Activated naive CD4-positive, alpha-beta T cell treated with anti-CD3 and anti-CD28 coated beads for 36 hours (primary cell): Measurements from ENCODE around the gene POLR3E. TPM values are rescaled to one million over a fixed set of nuclear protein-coding genes. Genes with fewer than 3 reads are reported as not detected.
"Not testable (repeated sequence)": the region's sequence is repeated elsewhere in the genome, so short reads cannot be mapped to it uniquely, and the experiment has no call there.

ENCODE experiments used
- CTCF ChIA-PET: fragments of 350-600 bp; sonication (Branson Sonifier 250); formaldehyde crosslinking; loops from one replicate; lab custom pipeline; 2021; ENCODE audit warnings: antibody characterized with exemption; lab: Charles Lee
- DNase-seq: peaks from one replicate; pipeline ENCODE4 v3.0.0-alpha.2; 2020
- H3K27ac Mint-ChIP-seq: one replicate; pipeline ENCODE4 v1.8.0; 2021; ENCODE audit warnings: mild to moderate bottlenecking, mixed read lengths
- H3K27me3 Mint-ChIP-seq: one replicate; pipeline ENCODE4 v1.8.0; 2021; ENCODE audit warnings: low read depth, mixed read lengths
- H3K36me3 Mint-ChIP-seq: one replicate; pipeline ENCODE4 v1.8.0; 2021; ENCODE audit warnings: low read depth, mixed read lengths
- H3K4me1 Mint-ChIP-seq: one replicate; pipeline ENCODE4 v1.8.0; 2021; ENCODE audit warnings: low read depth, mixed read lengths
- H3K4me3 Mint-ChIP-seq: one replicate; pipeline ENCODE4 v1.8.0; 2021; ENCODE audit warnings: mild to moderate bottlenecking, moderate library complexity, mixed read lengths
- H3K9me3 Mint-ChIP-seq: one replicate; pipeline ENCODE4 v1.8.0; 2021; ENCODE audit warnings: mixed read lengths
- intact Hi-C: fragments of 100-400 bp; cut with micrococcal nuclease; formaldehyde crosslinking; loops from one replicate; pipeline ENCODE4 v1.15.1; 2023
- total RNA-seq, 2 experiments: library from RNA; stranded (reverse); gene quantifications; one replicate each; pipeline ENCODE4 v1.2.3, GENCODE V29; 2021

POLR3E gene
- total RNA-seq, 2 experiments from 2014 or later: 72.9 to 74.7 TPM

DNA sequence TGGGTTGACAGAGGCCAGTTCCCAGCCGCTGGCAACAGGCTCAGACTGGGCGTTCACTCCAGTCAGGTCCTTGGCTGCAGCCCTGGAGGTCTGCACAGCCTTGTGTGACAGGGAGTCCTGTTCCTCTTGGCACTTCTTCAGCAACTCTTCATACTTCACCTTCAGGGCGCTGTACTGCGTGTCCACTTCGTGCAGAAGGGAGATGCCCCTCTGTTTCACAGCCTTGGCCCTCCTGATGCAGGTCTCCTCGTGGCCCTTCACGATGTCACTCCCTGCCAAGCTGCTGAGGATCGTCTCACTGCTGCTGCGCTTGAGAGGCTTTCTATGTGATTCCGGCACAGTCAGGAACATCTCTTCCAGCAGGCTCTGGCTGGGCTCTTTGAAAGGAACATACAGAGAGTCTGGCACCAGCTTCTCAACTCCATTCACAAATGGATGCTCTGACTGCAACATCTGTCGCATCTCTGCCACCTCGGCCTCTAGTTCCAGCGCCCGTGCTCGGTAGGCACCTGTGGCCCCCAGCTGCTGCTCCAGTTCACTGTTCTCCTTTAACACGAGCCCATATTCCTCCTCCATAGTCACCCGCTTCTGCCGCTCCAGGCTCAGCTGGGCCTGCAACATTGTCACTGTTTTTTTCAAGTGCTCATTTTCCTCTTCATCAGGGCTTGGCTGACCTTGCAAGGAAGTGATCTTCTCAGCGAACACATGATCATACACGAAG is 50.1 kb downstream of the POLR3E start:
- Mint-ChIP-seq H3K36me3 (peaks cover 61% of the 10 kb centered on the region), H3K4me3 (no peak overlapping the region), H3K9me3 (no peaks in the 10 kb centered on the region), H3K27ac (peak overlapping the region; percentile 74), H3K4me1 (peaks cover 24% of the 10 kb centered on the region), H3K27me3 (no peaks in the 10 kb centered on the region)
- intact Hi-C loops: no loop called here
- CTCF ChIA-PET: no interaction called here
- no peak for DNase-seq

DNA sequence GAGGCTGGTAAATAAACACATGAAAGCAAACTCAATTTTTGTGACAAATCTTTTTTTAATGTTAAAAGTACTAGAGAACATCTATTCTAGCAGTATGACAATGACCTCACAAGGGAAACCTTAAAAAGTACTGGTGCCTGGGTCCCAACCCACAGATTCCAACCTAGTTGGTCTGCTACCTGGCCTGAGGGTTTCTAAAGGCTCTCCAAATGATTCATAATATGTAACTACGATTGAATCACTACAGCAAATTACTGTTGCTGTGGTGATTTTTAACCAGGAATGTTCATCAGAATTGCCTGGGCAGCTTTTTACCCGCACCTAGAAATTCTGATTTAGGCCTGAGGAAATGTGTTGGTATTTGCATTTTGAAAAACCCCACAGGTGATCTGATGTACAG is 51.1 kb downstream of the POLR3E start:
- CTCF ChIA-PET: no interaction called here
- intact Hi-C loops: no loop called here

DNA sequence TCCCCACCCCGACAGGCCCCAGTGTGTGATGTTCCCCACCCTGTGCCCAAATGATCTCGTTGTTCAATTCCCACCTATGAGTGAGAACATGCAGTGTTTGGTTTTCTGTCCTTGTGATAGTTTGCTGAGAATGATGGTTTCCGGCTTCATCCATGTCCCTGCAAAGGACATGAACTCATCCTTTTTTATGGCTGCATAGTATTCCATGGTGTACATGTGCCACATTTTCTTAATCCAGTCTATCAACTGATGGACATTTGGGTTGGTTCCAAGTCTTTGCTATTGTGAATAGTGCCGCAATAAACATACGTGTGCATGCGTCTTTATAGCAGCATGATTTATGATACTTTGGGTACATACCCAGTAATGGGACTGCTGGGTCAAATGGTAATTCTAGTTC is 53.8 kb downstream of the POLR3E start:
- H3K27me3 Mint-ChIP-seq, H3K27ac Mint-ChIP-seq, H3K4me3 Mint-ChIP-seq, CTCF ChIA-PET, H3K9me3 Mint-ChIP-seq, DNase-seq: not testable (repeated sequence)
- Mint-ChIP-seq H3K36me3 (peaks cover 59% of the 10 kb centered on the region), H3K4me1 (peaks cover 44% of the 10 kb centered on the region)
- intact Hi-C loops: loop anchor here (5.0 kb wide), 1 partner anchor 159 kb away; no protein-coding TSS in a partner anchor

More for the DNA sequence above, 51.1 kb downstream of the POLR3E start:
- Mint-ChIP-seq H3K4me1 (peaks cover 26% of the 10 kb centered on the region), H3K4me3 (no peak overlapping the region), H3K9me3 (no peaks in the 10 kb centered on the region), H3K36me3 (peaks cover 57% of the 10 kb centered on the region), H3K27ac (no peak overlapping the region), H3K27me3 (no peaks in the 10 kb centered on the region)
- DNase-seq: no peak

DNA sequence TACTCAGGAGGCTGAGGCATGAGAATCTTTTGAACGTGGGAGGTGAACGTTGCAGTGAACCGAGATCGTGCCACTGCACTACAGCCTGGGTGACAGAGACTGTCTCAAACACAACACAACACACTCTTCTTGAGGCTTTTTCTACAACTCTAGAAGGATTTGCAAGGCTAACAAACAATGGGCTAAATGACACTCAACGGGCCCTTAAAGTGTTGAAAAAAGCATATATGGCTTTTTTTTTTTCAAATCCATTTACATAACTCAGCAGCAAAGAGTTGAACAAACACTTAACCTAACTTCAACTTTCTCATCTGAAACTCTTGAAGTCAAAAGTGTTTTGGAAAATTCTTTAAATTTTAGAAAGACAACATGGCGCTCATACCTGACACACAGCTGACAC is 54.9 kb downstream of the POLR3E start:
- intact Hi-C loops: loop anchor here (2.0 to 5.0 kb wide), 2 partner anchors 15 to 160 kb away; no protein-coding TSS in a partner anchor
- peaks cover 53% of the 10 kb centered on the region for H3K36me3 Mint-ChIP-seq
- H3K4me1 Mint-ChIP-seq: peaks cover 44% of the 10 kb centered on the region
- no peaks in the 10 kb centered on the region for H3K27me3 Mint-ChIP-seq
- H3K27ac Mint-ChIP-seq: peak overlapping the region; percentile 3
- no peaks in the 10 kb centered on the region for H3K9me3 Mint-ChIP-seq
- no peak overlapping the region for H3K4me3 Mint-ChIP-seq
- no peak for DNase-seq
- CTCF ChIA-PET: interaction anchor here (0.7 to 1.2 kb wide), 3 partner anchors 21 to 849 kb away, joined by 3 to 4 read pairs (median 3); no protein-coding TSS in a partner anchor

DNA sequence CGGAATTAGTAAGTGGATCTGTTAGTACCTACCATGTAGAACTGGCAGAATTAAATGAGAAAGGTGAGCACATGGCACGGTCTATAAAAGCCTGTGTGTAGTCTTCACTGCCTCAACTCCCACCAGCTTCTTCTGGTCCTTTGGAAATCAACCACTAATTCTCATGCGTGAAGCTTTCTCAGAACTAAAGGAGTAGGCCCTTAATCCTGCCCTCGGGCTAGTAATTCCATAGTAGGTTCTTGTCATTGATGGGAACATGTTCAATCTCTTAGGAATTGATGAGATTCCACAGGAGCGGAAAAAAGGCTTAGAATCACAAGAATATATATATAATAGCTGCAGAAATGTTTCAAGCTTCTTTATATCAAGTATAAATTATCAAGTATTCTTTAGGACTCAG is 55.5 kb downstream of the POLR3E start:
- H3K27me3 Mint-ChIP-seq: no peaks in the 10 kb centered on the region
- DNase-seq: no peak
- CTCF ChIA-PET: interaction anchor here (0.7 to 1.2 kb wide), 4 partner anchors 20 to 849 kb away, joined by 3 to 4 read pairs (median 3); no protein-coding TSS in a partner anchor
- H3K9me3 Mint-ChIP-seq: no peaks in the 10 kb centered on the region
- H3K4me1 Mint-ChIP-seq: peaks cover 50% of the 10 kb centered on the region
- no peak overlapping the region for H3K4me3 Mint-ChIP-seq
- peak overlapping the region; percentile 96 for H3K27ac Mint-ChIP-seq
- peaks cover 49% of the 10 kb centered on the region for H3K36me3 Mint-ChIP-seq
- intact Hi-C loops: loop anchor here (1.0 to 5.0 kb wide), 3 partner anchors 16 to 160 kb away; partner anchors contain the start of gene CDR2

DNA sequence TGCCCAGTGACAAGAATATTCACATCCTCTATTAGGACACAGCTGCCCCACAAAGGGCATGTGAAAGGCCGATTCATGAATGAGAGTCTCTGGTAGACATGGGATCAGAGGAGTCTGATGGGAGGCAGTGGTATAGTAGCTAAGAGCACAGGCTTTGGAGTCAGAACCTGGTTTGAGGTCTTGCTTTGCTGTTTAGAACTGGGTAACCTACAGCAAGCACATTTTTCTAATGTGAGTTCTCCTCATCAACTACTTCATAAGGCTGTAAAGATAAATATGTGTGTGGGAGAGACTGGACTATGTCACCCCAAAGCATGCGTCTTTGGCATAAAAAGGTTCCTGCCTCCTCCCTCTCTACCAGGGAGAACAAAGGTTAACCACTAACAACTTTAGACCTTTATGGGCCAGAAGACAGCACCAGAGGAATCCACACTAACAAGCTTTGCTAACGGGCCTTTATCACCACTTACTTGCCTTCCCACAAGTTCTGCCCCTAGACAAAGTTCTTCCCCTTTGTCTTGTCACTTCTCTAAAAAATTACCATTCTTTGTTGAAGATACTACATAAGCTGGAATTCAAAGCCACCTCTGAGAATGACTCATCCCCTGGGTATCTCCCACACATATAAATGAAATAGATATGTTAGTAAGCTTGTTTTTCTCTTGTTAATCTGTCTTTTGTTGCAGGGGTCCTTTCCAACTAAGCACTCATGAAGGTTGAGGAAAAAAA is 56.1 kb downstream of the POLR3E start:
- intact Hi-C loops: loop anchor here (1.0 to 5.0 kb wide), 3 partner anchors 17 to 161 kb away; partner anchors contain the start of gene CDR2
- CTCF ChIA-PET: interaction anchor here (0.6 to 1.2 kb wide), 8 partner anchors 20 to 1532 kb away, joined by 3 to 4 read pairs (median 3); no protein-coding TSS in a partner anchor
- H3K36me3 Mint-ChIP-seq: peaks cover 49% of the 10 kb centered on the region
- H3K9me3 Mint-ChIP-seq: no peaks in the 10 kb centered on the region
- H3K27me3 Mint-ChIP-seq: no peaks in the 10 kb centered on the region
- peak overlapping the region; percentile 96 for H3K27ac Mint-ChIP-seq
- DNase-seq: peak; percentile 55
- peak overlapping the region; percentile 18 for H3K4me3 Mint-ChIP-seq
- peaks cover 55% of the 10 kb centered on the region for H3K4me1 Mint-ChIP-seq

DNA sequence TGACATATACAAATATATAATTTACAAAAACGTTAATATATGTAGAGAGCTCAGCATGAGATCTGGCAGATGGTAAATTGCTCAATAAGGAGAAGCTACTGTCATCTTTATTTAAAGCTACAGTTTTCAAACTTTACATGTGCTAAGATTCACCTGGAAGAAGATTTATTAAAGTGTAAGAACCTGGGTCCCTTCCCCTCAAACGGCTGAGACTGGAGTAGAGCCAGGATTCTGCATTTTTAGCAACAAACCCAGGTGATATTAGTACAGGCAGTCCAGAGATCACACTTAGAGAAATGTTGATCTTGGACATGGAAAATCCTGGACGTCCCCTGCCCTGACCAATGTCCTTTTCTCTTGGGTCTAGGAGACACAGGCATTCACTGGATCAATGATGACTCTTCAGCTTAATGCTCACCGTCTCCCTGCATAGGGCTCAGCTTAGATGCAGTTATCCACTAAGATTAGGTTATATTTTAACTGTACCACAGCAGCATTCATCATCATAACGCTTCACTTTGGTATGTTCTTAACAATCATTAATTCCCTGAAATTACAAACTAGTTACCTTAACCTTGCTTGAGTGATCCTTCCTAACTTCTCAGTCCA is 56.8 kb downstream of the POLR3E start:
- no peak overlapping the region for H3K4me3 Mint-ChIP-seq
- intact Hi-C loops: loop anchor here (1.0 to 5.0 kb wide), 3 partner anchors 17 to 162 kb away; partner anchors contain the start of gene CDR2
- no peak for DNase-seq
- CTCF ChIA-PET: interaction anchor here (0.6 to 1.4 kb wide), 6 partner anchors 15 to 1533 kb away, joined by 3 read pairs; no protein-coding TSS in a partner anchor
- peak overlapping the region; percentile 96 for H3K27ac Mint-ChIP-seq
- H3K4me1 Mint-ChIP-seq: peaks cover 60% of the 10 kb centered on the region
- peaks cover 46% of the 10 kb centered on the region for H3K36me3 Mint-ChIP-seq
- H3K27me3 Mint-ChIP-seq: no peaks in the 10 kb centered on the region
- no peaks in the 10 kb centered on the region for H3K9me3 Mint-ChIP-seq

DNA sequence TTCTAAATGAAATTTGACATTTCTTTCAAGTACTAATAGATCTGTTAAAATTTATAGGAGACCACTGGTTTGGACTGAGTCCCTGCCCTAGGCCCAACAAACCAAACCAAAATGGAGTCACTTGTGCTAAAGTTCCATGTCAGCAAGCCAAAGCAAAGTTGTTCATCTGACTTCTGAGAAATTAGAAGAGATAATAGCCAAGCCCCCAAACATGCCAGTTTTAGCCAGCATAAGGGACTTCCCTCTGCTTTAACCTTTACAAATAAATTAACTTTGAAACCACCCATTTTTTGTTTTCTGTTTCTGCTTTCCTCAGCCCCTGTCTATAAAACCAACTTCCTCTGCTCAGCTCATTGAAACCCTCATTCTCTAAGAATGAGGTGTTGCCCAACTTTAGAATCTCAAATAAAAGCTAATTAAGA is 58.3 kb downstream of the POLR3E start:
- intact Hi-C loops: no loop called here
- peaks cover 71% of the 10 kb centered on the region for H3K4me1 Mint-ChIP-seq
- peaks cover 44% of the 10 kb centered on the region for H3K36me3 Mint-ChIP-seq

DNA sequence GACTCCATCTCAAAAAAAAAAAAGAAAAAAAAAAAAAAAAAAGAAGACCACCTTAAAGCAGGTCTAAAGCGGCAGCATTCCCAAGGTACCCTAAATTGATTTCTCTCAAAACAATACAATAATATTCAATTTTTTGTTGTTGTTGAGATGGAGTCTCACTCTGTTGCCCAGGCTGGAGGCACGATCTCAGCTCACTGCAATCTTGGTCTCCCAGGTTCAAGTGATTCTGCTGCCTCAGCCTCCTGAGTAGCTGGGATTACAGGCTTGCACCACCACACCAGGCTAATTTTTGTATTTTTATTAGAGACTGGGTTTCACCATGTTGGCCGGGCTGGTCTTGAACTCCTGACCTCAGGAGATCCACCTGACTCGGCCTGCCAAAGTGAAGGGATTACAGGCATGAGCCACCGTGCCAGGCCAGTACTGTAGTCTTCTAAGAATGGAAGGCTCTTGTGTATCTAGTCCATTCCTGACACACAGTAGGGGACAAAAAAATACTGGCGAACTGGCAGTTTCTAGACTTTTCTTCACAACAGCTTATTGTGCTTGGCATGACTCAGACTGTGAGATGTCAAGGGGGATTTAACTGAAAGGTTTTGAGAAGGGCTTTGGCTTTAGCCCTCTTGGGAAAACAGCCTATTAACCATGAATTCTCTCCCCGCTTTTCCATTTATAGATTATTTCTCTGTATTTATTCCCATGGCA is 59.9 kb downstream of the POLR3E start:
- peak; percentile 24 for DNase-seq
- Mint-ChIP-seq H3K36me3 (peaks cover 31% of the 10 kb centered on the region), H3K4me1 (peaks cover 77% of the 10 kb centered on the region), H3K27me3 (no peaks in the 10 kb centered on the region), H3K9me3 (no peaks in the 10 kb centered on the region), H3K4me3 (no peak overlapping the region), H3K27ac (peak overlapping the region; percentile 89)
- CTCF ChIA-PET: interaction anchor here (1.1 kb wide), 1 partner anchor 36 kb away, joined by 4 read pairs; no protein-coding TSS in a partner anchor
- intact Hi-C loops: no loop called here

More for the DNA sequence above, 58.3 kb downstream of the POLR3E start:
- CTCF ChIA-PET: interaction anchor here (0.6 to 1.3 kb wide), 2 partner anchors 19 to 35 kb away, joined by 3 to 5 read pairs; partner anchors contain the start of gene CDR2
- DNase-seq: peak; percentile 52
- H3K9me3 Mint-ChIP-seq: no peaks in the 10 kb centered on the region
- no peak overlapping the region for H3K4me3 Mint-ChIP-seq
- H3K27ac Mint-ChIP-seq: peak overlapping the region; percentile 69
- no peaks in the 10 kb centered on the region for H3K27me3 Mint-ChIP-seq

DNA sequence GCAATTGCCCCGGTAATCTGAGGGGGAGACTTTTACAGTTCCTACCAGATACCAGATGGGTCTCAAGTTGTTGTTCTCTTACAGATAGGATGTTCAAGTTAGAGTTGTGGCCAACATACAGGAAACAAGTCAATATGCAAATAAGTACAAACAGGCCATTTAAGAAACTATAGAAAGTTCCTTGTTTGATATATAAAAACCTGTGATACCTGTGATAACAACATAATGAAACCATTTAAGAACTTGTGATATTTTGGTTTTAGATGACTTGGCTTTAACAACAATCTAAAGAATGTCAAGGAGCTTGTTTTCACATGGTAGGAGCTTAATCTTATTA is 60.4 kb downstream of the POLR3E start:
- Mint-ChIP-seq H3K4me3 (no peak overlapping the region), H3K4me1 (peaks cover 77% of the 10 kb centered on the region), H3K9me3 (no peaks in the 10 kb centered on the region), H3K36me3 (peaks cover 31% of the 10 kb centered on the region), H3K27me3 (no peaks in the 10 kb centered on the region), H3K27ac (peak overlapping the region; percentile 89)
- no peak for DNase-seq
- intact Hi-C loops: no loop called here
- CTCF ChIA-PET: interaction anchor here (1.1 kb wide), 1 partner anchor 37 kb away, joined by 4 read pairs; no protein-coding TSS in a partner anchor

DNA sequence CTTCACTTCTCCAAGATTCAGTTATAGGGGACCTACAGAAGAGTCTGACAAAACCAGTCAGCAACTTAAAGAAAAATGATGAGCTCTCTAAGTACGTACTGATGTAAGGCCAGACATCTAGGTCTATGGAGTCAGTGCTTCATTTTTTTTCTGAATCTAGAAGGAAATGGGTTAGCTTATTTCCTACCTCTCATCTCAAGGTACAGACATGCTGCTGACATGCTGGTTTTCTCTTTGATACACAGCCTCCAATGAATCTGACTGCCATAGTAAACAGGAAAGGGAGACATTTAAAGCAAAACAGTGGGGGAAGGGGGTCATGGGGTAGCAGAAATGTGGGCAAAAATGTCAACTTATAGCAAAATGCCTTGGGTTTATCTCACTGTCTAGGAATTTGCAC is 60.8 kb downstream of the POLR3E start:
- no peaks in the 10 kb centered on the region for H3K27me3 Mint-ChIP-seq
- H3K9me3 Mint-ChIP-seq: no peaks in the 10 kb centered on the region
- no peak for DNase-seq
- CTCF ChIA-PET: interaction anchor here (1.1 kb wide), 1 partner anchor 37 kb away, joined by 4 read pairs; no protein-coding TSS in a partner anchor
- intact Hi-C loops: loop anchor here (1.0 kb wide), 1 partner anchor 15 kb away; no protein-coding TSS in a partner anchor
- H3K36me3 Mint-ChIP-seq: peaks cover 35% of the 10 kb centered on the region
- peak overlapping the region; percentile 89 for H3K27ac Mint-ChIP-seq
- peaks cover 79% of the 10 kb centered on the region for H3K4me1 Mint-ChIP-seq
- no peak overlapping the region for H3K4me3 Mint-ChIP-seq
